Ishikawa (cell line): ENCODE data around the gene U2AF2.

Experiments
- CEBPB ChIP-seq: IDR thresholded peaks from 2 replicates; pipeline ENCODE4 v1.6.1; 2012
- CREB1 ChIP-seq: IDR thresholded peaks from 2 replicates; pipeline ENCODE4 v1.6.1; 2012; ENCODE audit warnings: low read depth
- EGR1 ChIP-seq: IDR thresholded peaks from 2 replicates; pipeline ENCODE4 v1.6.1; 2012
- EP300 ChIP-seq: IDR thresholded peaks from 2 replicates; pipeline ENCODE4 v1.6.1; 2012; ENCODE audit warnings: borderline replicate concordance
- MAX ChIP-seq: IDR thresholded peaks from 2 replicates; pipeline ENCODE4 v1.6.1; 2012
- NFIC ChIP-seq: IDR thresholded peaks from 2 replicates; pipeline ENCODE4 v1.6.1; 2012
- RAD21 ChIP-seq: IDR thresholded peaks from 2 replicates; pipeline ENCODE4 v1.6.1; 2012; ENCODE audit warnings: low read depth
- REST ChIP-seq: IDR thresholded peaks from 2 replicates; pipeline ENCODE4 v1.6.1; 2012; ENCODE audit warnings: low read depth, mild to moderate bottlenecking
- TAF1 ChIP-seq: IDR thresholded peaks from 2 replicates; pipeline ENCODE4 v1.6.1; 2012; ENCODE audit warnings: low read depth, mild to moderate bottlenecking
- TCF12 ChIP-seq: IDR thresholded peaks from 2 replicates; pipeline ENCODE4 v1.6.1; 2012; ENCODE audit warnings: low read depth
- TEAD4 ChIP-seq: IDR thresholded peaks from 2 replicates; pipeline ENCODE4 v1.6.1; 2012
- USF1 ChIP-seq: IDR thresholded peaks from 2 replicates; pipeline ENCODE4 v1.6.1; 2012
- YY1 ChIP-seq: IDR thresholded peaks from 2 replicates; pipeline ENCODE4 v1.6.1; 2012; ENCODE audit warnings: low read depth
- ZBTB7A ChIP-seq: IDR thresholded peaks from 2 replicates; pipeline ENCODE4 v1.6.1; 2012; ENCODE audit warnings: low read depth

GRCh38 chr19:55640043-55640576 lies 14.7 kb upstream of the U2AF2 start:
- TF ChIP-seq TCF12 (no peak; the same call in 1 of the 2 replicates), YY1 (no peak), MAX (no peak), RAD21 (no peak), TAF1 (no peak), CREB1 (no peak), EP300 (no peak), CEBPB (no peak), REST (no peak), TEAD4 (no peak), NFIC (no peak), ZBTB7A (no peak), EGR1 (no peak), USF1 (no peak)
